Measurements from ENCODE around the gene GMDS. TPM values are rescaled to one million over a fixed set of nuclear protein-coding genes. Genes with fewer than 3 reads are reported as not detected.
A peak's percentile ranks its signal among the peaks of the same experiment; 100 is the strongest.

Gene GMDS
- total RNA-seq, result 30.2 TPM

GRCh38 chr6:2245103-2245876 lies at the start of gene GMDS:
Gene GMDS, minus strand, starts transcription at chr6:2245605.
- Histone ChIP-seq H3K27ac (peak within 1 kb of the TSS; percentile 93), H3K4me3 (peak within 1 kb of the TSS; percentile 95 to 97), H3K9me3 (no peaks in the 10 kb centered on the region), H3K4me1 (peaks cover 11% of the 10 kb centered on the region), H3K27me3 (no peaks in the 10 kb centered on the region), H3K36me3 (no peaks in the 10 kb centered on the region)
- peak in 1 of 2 donors; percentile 89 for DNase-seq (ENCODE audit: extremely low spot score in 2 of 2)
- intact Hi-C loops (cut with DNase I), result no loop called here
- TF ChIP-seq POLR2A (IDR thresholded peaks at IDR 0.05) (peak; percentile 23 to 72), POLR2AphosphoS5 (IDR thresholded peaks at IDR 0.05; ENCODE audit: insufficient read depth in 1 of 2, low read depth in 1 of 2) (no peak)

- H3K4me1 ChIP-seq, result no peaks in the 10 kb centered on the region
- H3K9me3 ChIP-seq, result no peaks in the 10 kb centered on the region
- no peak overlapping the region for H3K27ac ChIP-seq
- TF ChIP-seq POLR2A (IDR thresholded peaks at IDR 0.05) (no peak), POLR2AphosphoS5 (IDR thresholded peaks at IDR 0.05; ENCODE audit: insufficient read depth in 1 of 2, low read depth in 1 of 2) (no peak), CTCF (IDR thresholded peaks at IDR 0.05) (no peak)
- no peaks in the 10 kb centered on the region for H3K27me3 ChIP-seq
- DNase-seq (ENCODE audit: extremely low spot score in 2 of 2), result no peak
- H3K36me3 ChIP-seq, result no peaks in the 10 kb centered on the region
- H3K4me3 ChIP-seq, result no peak overlapping the region
- intact Hi-C loops (cut with DNase I), result no loop called here
Observed at GRCh38 chr6:2285510-2285909, 40.1 kb upstream of the GMDS start.

GRCh38 chr6:2275892-2276242 lies 30.5 kb upstream of the GMDS start:
- peaks cover 0 to 9% of the 10 kb centered on the region in 2 donors for H3K36me3 ChIP-seq
- peaks cover 4% of the 10 kb centered on the region for H3K9me3 ChIP-seq
- TF ChIP-seq CTCF (IDR thresholded peaks at IDR 0.05) (no peak), POLR2AphosphoS5 (IDR thresholded peaks at IDR 0.05; ENCODE audit: insufficient read depth in 1 of 2, low read depth in 1 of 2) (no peak), POLR2A (IDR thresholded peaks at IDR 0.05) (no peak)
- no peaks in the 10 kb centered on the region for H3K27me3 ChIP-seq
- DNase-seq (ENCODE audit: extremely low spot score in 2 of 2), result no peak
- intact Hi-C loops (cut with DNase I), result no loop called here
- no peaks in the 10 kb centered on the region for H3K4me1 ChIP-seq
- H3K4me3 ChIP-seq, result no peak overlapping the region
- no peak overlapping the region for H3K27ac ChIP-seq

GRCh38 chr6:2274981-2275891 lies 29.8 kb upstream of the GMDS start:
- Histone ChIP-seq H3K27ac (no peak overlapping the region), H3K27me3 (no peaks in the 10 kb centered on the region), H3K4me3 (no peak overlapping the region), H3K9me3 (peaks cover 4% of the 10 kb centered on the region), H3K36me3 (peaks cover 0 to 9% of the 10 kb centered on the region in 2 donors), H3K4me1 (no peaks in the 10 kb centered on the region)
- TF ChIP-seq POLR2A (IDR thresholded peaks at IDR 0.05) (no peak), CTCF (IDR thresholded peaks at IDR 0.05) (no peak), POLR2AphosphoS5 (IDR thresholded peaks at IDR 0.05; ENCODE audit: insufficient read depth in 1 of 2, low read depth in 1 of 2) (no peak)
- intact Hi-C loops (cut with DNase I), result no loop called here
- DNase-seq (ENCODE audit: extremely low spot score in 2 of 2), result no peak

- TF ChIP-seq POLR2A (IDR thresholded peaks at IDR 0.05) (no peak), CTCF (IDR thresholded peaks at IDR 0.05) (no peak), POLR2AphosphoS5 (IDR thresholded peaks at IDR 0.05; ENCODE audit: insufficient read depth in 1 of 2, low read depth in 1 of 2) (no peak)
- Histone ChIP-seq H3K27me3 (no peaks in the 10 kb centered on the region), H3K4me3 (no peak overlapping the region), H3K36me3 (peaks cover 0 to 9% of the 10 kb centered on the region in 2 donors), H3K9me3 (no peaks in the 10 kb centered on the region), H3K4me1 (no peaks in the 10 kb centered on the region), H3K27ac (no peak overlapping the region)
- intact Hi-C loops (cut with DNase I), result no loop called here
- DNase-seq (ENCODE audit: extremely low spot score in 2 of 2), result no peak
Observed at GRCh38 chr6:2272696-2273095, 27.3 kb upstream of the GMDS start.

Measured in vagina (tissue), 2 donors.